Neural cell (in vitro differentiated cells): ENCODE results near the gene HIF3A. TPM values are rescaled to one million over a fixed set of nuclear protein-coding genes. Genes with fewer than 3 reads are reported as not detected.

ENCODE experiments used
- H2AFZ ChIP-seq: fragments of 200-600, 300-800 bp; sonication (generic), shearing (Covaris generic); 2 replicates; pipeline ENCODE4 v1.6.0; 2014; ENCODE audit warnings: low read depth, mild to moderate bottlenecking, antibody characterized with exemption, low read length, moderate library complexity
- H3F3A ChIP-seq: fragments of 200-600 bp; shearing (Covaris generic); 2 replicates; pipeline ENCODE4 v1.6.1; 2016; ENCODE audit warnings: mild to moderate bottlenecking, moderate library complexity, mixed read lengths, antibody characterized with exemption, low read length; ENCODE audit not compliant: insufficient read depth, poor library complexity, severe bottlenecking
- H3K27ac ChIP-seq: fragments of 200-600, 300-800 bp; sonication (generic), shearing (Covaris generic); 2 replicates; pipeline ENCODE4 v1.5.1; 2014; ENCODE audit warnings: mild to moderate bottlenecking, low read length, moderate library complexity
- H3K27me3 ChIP-seq: fragments of 300-800, 200-600 bp; sonication (generic), shearing (Covaris generic); 2 replicates; pipeline ENCODE4 v1.6.0; 2014; ENCODE audit warnings: mild to moderate bottlenecking, low read depth, low read length, moderate library complexity; ENCODE audit not compliant: insufficient read depth
- H3K36me3 ChIP-seq: fragments of 300-800, 200-600 bp; sonication (generic), shearing (Covaris generic); 2 replicates; pipeline ENCODE4 v1.5.1; 2014; ENCODE audit warnings: mild to moderate bottlenecking, antibody characterized with exemption, low read length, moderate library complexity; ENCODE audit not compliant: insufficient read depth
- H3K4me2 ChIP-seq: fragments of 300-800, 200-600 bp; sonication (generic), shearing (Covaris generic); 2 replicates; pipeline ENCODE4 v1.6.0; 2014; ENCODE audit warnings: mild to moderate bottlenecking, low read length
- H3K4me3 ChIP-seq: fragments of 300-800, 200-600 bp; sonication (generic), shearing (Covaris generic); 2 replicates; pipeline ENCODE4 v1.5.1; 2014; ENCODE audit warnings: mild to moderate bottlenecking, low read length, moderate library complexity
- H3K79me2 ChIP-seq: fragments of 200-600 bp; shearing (Covaris generic); replicated peaks from 2 replicates; pipeline ENCODE4 v1.6.0; 2014; ENCODE audit warnings: mild to moderate bottlenecking, low read length, moderate library complexity; ENCODE audit not compliant: insufficient read depth
- H3K9ac ChIP-seq: fragments of 300-800, 200-600 bp; sonication (generic), shearing (Covaris generic); 2 replicates; pipeline ENCODE4 v1.6.1; 2016; ENCODE audit warnings: mild to moderate bottlenecking, low read length, mixed read lengths
- H3K9me2 ChIP-seq: fragments of 200-600 bp; shearing (Covaris generic); 2 replicates; pipeline ENCODE4 v1.6.1; 2016; ENCODE audit warnings: mild to moderate bottlenecking, low read length, mixed read lengths; ENCODE audit not compliant: insufficient read depth
- H3K9me3 ChIP-seq: fragments of 200-600, 300-800 bp; sonication (generic), shearing (Covaris generic); 2 replicates; pipeline ENCODE4 v1.6.1; 2016; ENCODE audit warnings: mild to moderate bottlenecking, mixed run types, low read length, moderate library complexity, mixed read lengths
- H4K20me1 ChIP-seq: fragments of 200-600 bp; shearing (Covaris generic); 2 replicates; pipeline ENCODE4 v1.6.1; 2016; ENCODE audit warnings: mild to moderate bottlenecking, mixed run types; ENCODE audit not compliant: insufficient read depth
- CTCF ChIP-seq: fragments of 450-650 bp; IDR thresholded peaks from 2 replicates; pipeline ENCODE4 v1.5.1; 2014; ENCODE audit warnings: antibody characterized with exemption, mild to moderate bottlenecking, moderate library complexity; ENCODE audit not compliant: poor library complexity, severe bottlenecking
- EP300 ChIP-seq: fragments of 450-650 bp; conservative IDR thresholded peaks from 2 replicates; pipeline ENCODE4 v1.6.1; 2014; ENCODE audit warnings: antibody characterized with exemption, mild to moderate bottlenecking, moderate library complexity; ENCODE audit not compliant: poor library complexity, severe bottlenecking
- EZH2 ChIP-seq: fragments of 200-600, 300-800 bp; shearing (Covaris generic), sonication (generic); IDR thresholded peaks from 2 replicates; pipeline ENCODE4 v1.6.1; 2014; ENCODE audit warnings: antibody characterized with exemption, low read length, borderline replicate concordance, mild to moderate bottlenecking; ENCODE audit not compliant: insufficient read depth, poor library complexity, severe bottlenecking
- MXI1 ChIP-seq: fragments of 450-650 bp; conservative IDR thresholded peaks from 2 replicates; pipeline ENCODE4 v1.6.1; 2014; ENCODE audit warnings: antibody characterized with exemption, mild to moderate bottlenecking; ENCODE audit not compliant: poor library complexity, severe bottlenecking
- POLR2AphosphoS5 ChIP-seq: IDR thresholded peaks from 2 replicates; pipeline ENCODE4 v1.6.1; 2012
- RAD21 ChIP-seq: fragments of 450-650 bp; conservative IDR thresholded peaks from 2 replicates; pipeline ENCODE4 v1.6.1; 2014; ENCODE audit warnings: antibody characterized with exemption, mild to moderate bottlenecking, moderate library complexity
- REST ChIP-seq: IDR thresholded peaks from 2 replicates; pipeline ENCODE4 v1.6.1; 2012; ENCODE audit warnings: borderline replicate concordance
- SMC3 ChIP-seq: fragments of 450-650 bp; conservative IDR thresholded peaks from 2 replicates; pipeline ENCODE4 v1.6.1; 2014; ENCODE audit warnings: antibody characterized with exemption, mild to moderate bottlenecking, moderate library complexity; ENCODE audit not compliant: poor library complexity
- TAF1 ChIP-seq: IDR thresholded peaks from 2 replicates; pipeline ENCODE4 v1.6.1; 2012; ENCODE audit warnings: low read depth
- polyA plus RNA-seq: library from polyadenylated mRNA; depleted of rRNA; stranded (reverse); fragments of >200 nt; gene quantifications from 2 replicates; pipeline ENCODE4 v1.2.3, GENCODE V29; 2014

Gene HIF3A
- polyA plus RNA-seq, 1 donor from 2014 or later, result 2.0 TPM

- no peak overlapping the region for H3K9ac ChIP-seq
- H3K4me2 ChIP-seq, result no peak overlapping the region
- H3K9me2 ChIP-seq, result no peaks in the 10 kb centered on the region
- no peaks in the 10 kb centered on the region for H3K27me3 ChIP-seq
- no peaks in the 10 kb centered on the region for H3K79me2 ChIP-seq
- no peaks in the 10 kb centered on the region for H3K9me3 ChIP-seq
- no peak for TF ChIP-seq REST
- no peak for TF ChIP-seq POLR2AphosphoS5
- no peak for TF ChIP-seq CTCF
- TF ChIP-seq EP300, result no peak
- TF ChIP-seq EZH2, result no peak
- TF ChIP-seq TAF1, result no peak
- TF ChIP-seq MXI1, result no peak
- no peak for TF ChIP-seq RAD21
- TF ChIP-seq SMC3, result no peak
- no peaks in the 10 kb centered on the region for H3F3A ChIP-seq
- H3K4me3 ChIP-seq, result no peak overlapping the region
- no peaks in the 10 kb centered on the region for H4K20me1 ChIP-seq
- peaks cover 7% of the 10 kb centered on the region for H3K36me3 ChIP-seq
- no peak overlapping the region for H3K27ac ChIP-seq
- no peak overlapping the region for H2AFZ ChIP-seq
Measured at GRCh38 chr19:46388311-46389095, 91.7 kb downstream of the HIF3A start.

GRCh38 chr19:46390121-46390858 lies 93.4 kb downstream of the HIF3A start:
- Histone ChIP-seq H3K9me2 (no peaks in the 10 kb centered on the region), H3K9me3 (no peaks in the 10 kb centered on the region), H3K4me3 (no peak overlapping the region), H3K79me2 (no peaks in the 10 kb centered on the region), H3K27me3 (no peaks in the 10 kb centered on the region), H3K36me3 (peaks cover 4% of the 10 kb centered on the region), H3K4me2 (no peak overlapping the region), H3K9ac (no peak overlapping the region), H3F3A (no peaks in the 10 kb centered on the region), H3K27ac (no peak overlapping the region), H4K20me1 (no peaks in the 10 kb centered on the region), H2AFZ (no peak overlapping the region)
- TF ChIP-seq MXI1 (no peak), EP300 (no peak), SMC3 (no peak), TAF1 (no peak), REST (no peak), CTCF (no peak), POLR2AphosphoS5 (no peak), RAD21 (no peak)
